HepG2 (cell line): ENCODE measurements around the gene INO80C. TPM values are rescaled to one million over a fixed set of nuclear protein-coding genes. Genes with fewer than 3 reads are reported as not detected.

ENCODE experiments used
- ATAC-seq: fragments of 200-7000 bp; cut with Tn5 transposase; 3 replicates; pipeline ENCODE4 v1.9.1; 2020; ENCODE audit warnings: mild to moderate bottlenecking, moderate library complexity
- BruUV-seq: library from RNA; stranded (reverse); fragments of 400-500 nt; replicated peaks from 2 replicates; lab custom pipeline; 2021; lab: Mats Ljungman, UMichigan
- CTCF ChIA-PET: fragments of 300-600 bp; formaldehyde crosslinking; extraction: SDS; loops from one replicate; lab custom pipeline; 2021; ENCODE audit warnings: low total read pairs, inconsistent platforms, low intra/inter-chr PET ratio; lab: Yijun Ruan, JAX
- POLR2A ChIA-PET: fragments of 350-600 bp; sonication (Branson Sonifier 250); formaldehyde crosslinking; loops from one replicate; lab custom pipeline; 2020; ENCODE audit warnings: antibody characterized with exemption, inconsistent platforms; lab: Yijun Ruan, JAX
- DNase-seq: peaks from one replicate; pipeline ENCODE4 v3.0.0-alpha.2; 2015; ENCODE audit warnings: low spot score
- FAIRE-seq: peaks from 3 replicates; lab custom pipeline; 2011; peaks lifted over from hg19 to GRCh38; lab: Jason Lieb, UNC
- H2AFZ ChIP-seq: one replicate; pipeline ENCODE4 v1.6.1; 2011; ENCODE audit warnings: low read length, inconsistent platforms
- H3K27ac ChIP-seq: fragments of 300-600 bp; 3 replicates; pipeline ENCODE4 v1.8.0; 2011; ENCODE audit warnings: mixed run types, mild to moderate bottlenecking, mixed read lengths, low read length, inconsistent platforms; ENCODE audit not compliant: insufficient read depth; ENCODE audit errors: extremely low read length
- H3K27me3 ChIP-seq, 2 experiments: fragments of 200-600 bp in 1 of 2; 2 replicates in 1 of 2; 3 replicates in 1 of 2; pipeline versions ENCODE4 v1.6.0 to v1.8.0; 2011; ENCODE audit warnings: low read length in 2 of 2, mild to moderate bottlenecking in 2 of 2, moderate library complexity in 2 of 2, inconsistent platforms in 1 of 2; ENCODE audit not compliant: insufficient read depth in 2 of 2, control insufficient read depth in 1 of 2
- H3K36me3 ChIP-seq, 2 experiments: fragments of 200-600 bp in 1 of 2; replicated peaks in 1 of 2; 2 replicates in 1 of 2; 3 replicates in 1 of 2; pipeline versions ENCODE4 v1.5.1 to v1.8.0; 2011; ENCODE audit warnings: low read length in 2 of 2, inconsistent platforms in 1 of 2; ENCODE audit not compliant: insufficient read depth in 2 of 2, control insufficient read depth in 1 of 2
- H3K4me1 ChIP-seq: 2 replicates; pipeline ENCODE4 v1.5.1; 2012; ENCODE audit warnings: low read length, inconsistent platforms; ENCODE audit not compliant: insufficient read depth
- H3K4me2 ChIP-seq: 2 replicates; pipeline ENCODE4 v1.6.0; 2011; ENCODE audit warnings: low read depth, low read length, inconsistent platforms
- H3K4me3 ChIP-seq, 3 experiments: fragments of 200-600 bp in 1 of 3; sonication (generic), shearing (Covaris generic) in 1 of 3; replicated peaks in 1 of 3; 2 replicates each; pipeline ENCODE4 v1.5.1; 2011 to 2016; ENCODE audit warnings: low read length in 3 of 3, inconsistent platforms in 2 of 3, low read depth in 2 of 3, mild to moderate bottlenecking in 2 of 3, control low read depth in 1 of 3, mixed read lengths in 1 of 3; ENCODE audit not compliant: insufficient read depth in 1 of 3
- H3K79me2 ChIP-seq: one replicate; pipeline ENCODE4 v1.6.1; 2011; ENCODE audit warnings: low read length, inconsistent platforms; ENCODE audit not compliant: insufficient read depth
- H3K9ac ChIP-seq: 2 replicates; pipeline ENCODE4 v1.6.0; 2011; ENCODE audit warnings: mild to moderate bottlenecking, low read depth, low read length, inconsistent platforms; ENCODE audit not compliant: insufficient read depth
- H3K9me3 ChIP-seq: 2 replicates; pipeline ENCODE4 v1.5.1; 2012; ENCODE audit warnings: mild to moderate bottlenecking, low read length
- H4K20me1 ChIP-seq: 2 replicates; pipeline ENCODE4 v1.6.0; 2011; ENCODE audit warnings: inconsistent platforms, mild to moderate bottlenecking, low read length, moderate library complexity; ENCODE audit not compliant: insufficient read depth
- CCDC6 ChIP-seq: sonication (generic); formaldehyde crosslinking; IDR thresholded peaks from 2 replicates; pipeline ENCODE4 v1.8.1; 2022; ENCODE audit warnings: mild to moderate bottlenecking, missing genetic modification reagents, moderate library complexity
- FOXK2 ChIP-seq: fragments of 450-650 bp; IDR thresholded peaks from 2 replicates; pipeline ENCODE4 v1.6.1; 2016
- HES4 ChIP-seq: sonication (generic); formaldehyde crosslinking; IDR thresholded peaks from 2 replicates; pipeline ENCODE4 v1.9.0; 2021; ENCODE audit warnings: mild to moderate bottlenecking, missing genetic modification reagents, borderline replicate concordance
- KAT7 ChIP-seq: IDR thresholded peaks from 2 replicates; pipeline ENCODE4 v1.6.1; 2018; ENCODE audit warnings: borderline replicate concordance, missing compliant biosample characterization
- MYNN ChIP-seq: sonication (generic); formaldehyde crosslinking; IDR thresholded peaks from 2 replicates; pipeline ENCODE4 v1.4.0; 2020; ENCODE audit warnings: mild to moderate bottlenecking, low read depth, missing genetic modification reagents
- POLR2AphosphoS5 ChIP-seq: IDR thresholded peaks from 2 replicates; pipeline ENCODE4 v1.6.1; 2012; ENCODE audit warnings: low read depth, low read length
- SRSF9 ChIP-seq: fragments of 200-400 bp; formaldehyde crosslinking; IDR thresholded peaks from 2 replicates; pipeline ENCODE4 v1.6.1; 2018; ENCODE audit warnings: borderline replicate concordance, mild to moderate bottlenecking, low read depth, low read length; ENCODE audit not compliant: insufficient read depth, poor library complexity, severe bottlenecking
- ZNF263 ChIP-seq: sonication (generic); formaldehyde crosslinking; IDR thresholded peaks from 2 replicates; pipeline ENCODE4 v1.4.0; 2020; ENCODE audit warnings: missing genetic modification reagents
- ZNF891 ChIP-seq: sonication (generic); formaldehyde crosslinking; IDR thresholded peaks from 2 replicates; pipeline ENCODE4 v1.5.0; 2020; ENCODE audit warnings: mild to moderate bottlenecking, missing genetic modification reagents
- ZSCAN29 ChIP-seq: sonication (generic); formaldehyde crosslinking; conservative IDR thresholded peaks from 2 replicates; pipeline ENCODE4 v1.4.0; 2020; ENCODE audit warnings: mild to moderate bottlenecking, missing genetic modification reagents
- WGBS: methylation state at CpG from one replicate; pipeline ENCODE4 v1.1.6; 2017; ENCODE audit warnings: low lambda C conversion rate; 5-methylcytosine and 5-hydroxymethylcytosine counted together
- in situ Hi-C: cut with HindIII; loops from 2 replicates; pipeline ENCODE4 v1.10.0; 2017; ENCODE audit warnings: low pct_unique_long_range_greater_than_20kb; ENCODE audit not compliant: extremely low pct_ligation_motif_present
- intact Hi-C: fragments of 100-400 bp; cut with micrococcal nuclease; formaldehyde crosslinking; loops from one replicate; pipeline ENCODE4 v1.10.0; 2022; ENCODE audit not compliant: unreplicated experiment
- polyA plus RNA-seq, 8 experiments: library from polyadenylated mRNA; depleted of rRNA in 3 of 8; stranded (reverse) in 7 of 8; unstranded in 1 of 8; fragments of >200 nt; fragmentation: Illumina TruSeq in 4 of 8; extraction: Trizol in 4 of 8; gene quantifications; 2 replicates each; pipeline versions ENCODE4 v1.2.1 to v1.2.3, GENCODE V29; 2011 to 2016; ENCODE audit warnings: low read depth in 4 of 8, missing spikeins in 1 of 8, mixed read lengths in 1 of 8; ENCODE audit not compliant: insufficient read depth in 1 of 8
- total RNA-seq, 5 experiments: library from RNA; depleted of rRNA; stranded (reverse); fragments of >200 nt; fragmentation: Illumina TruSeq; extraction: Trizol; gene quantifications; 2 replicates each; pipeline ENCODE4 v1.2.3, GENCODE V29; 2016; ENCODE audit warnings: low read depth in 1 of 5
- TF ChIP-seq, protein P1 (sequence below): sonication (generic); formaldehyde crosslinking; IDR thresholded peaks from 2 replicates; pipeline ENCODE4 v1.5.0; 2020; ENCODE audit warnings: missing genetic modification reagents
- TF ChIP-seq, protein P2 (sequence below): sonication (generic); formaldehyde crosslinking; IDR thresholded peaks from 2 replicates; pipeline ENCODE4 v1.5.1; 2020; ENCODE audit warnings: mild to moderate bottlenecking, missing genetic modification reagents, moderate library complexity

INO80C gene
- total and polyA plus RNA-seq, 2 of the 13 experiments (the other 11 are each of a cell fraction or from before 2014, with no cell fraction given), result 8.2 to 15.4 TPM

DNA sequence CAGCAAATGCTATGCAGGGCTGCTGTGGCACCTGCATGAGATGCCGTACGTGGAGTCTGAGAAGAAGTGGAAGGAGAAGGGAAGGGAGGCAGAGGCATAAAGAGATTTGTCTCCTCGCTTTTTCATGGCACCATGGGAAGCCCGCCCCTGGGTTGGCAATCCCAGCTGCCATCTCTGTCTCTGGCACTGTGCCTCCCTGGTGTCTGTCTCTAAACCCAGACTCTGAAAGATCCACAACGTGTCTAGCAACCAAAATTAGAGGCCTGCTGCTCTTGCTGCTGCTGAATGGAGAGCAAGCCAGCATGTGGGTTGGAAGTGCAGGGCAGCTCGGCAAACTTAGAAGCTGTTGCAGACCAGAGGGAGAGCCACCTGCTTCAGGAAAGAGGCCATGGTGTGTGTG lies 53.1 kb downstream of the INO80C start (continued):
- TF ChIP-seq ZNF891 (CRISPR knock-in tag) (no peak), SRSF9 (no peak), CCDC6 (CRISPR knock-in tag) (no peak), ZNF263 (CRISPR knock-in tag) (no peak)
- TF ChIP-seq, protein P1, sequence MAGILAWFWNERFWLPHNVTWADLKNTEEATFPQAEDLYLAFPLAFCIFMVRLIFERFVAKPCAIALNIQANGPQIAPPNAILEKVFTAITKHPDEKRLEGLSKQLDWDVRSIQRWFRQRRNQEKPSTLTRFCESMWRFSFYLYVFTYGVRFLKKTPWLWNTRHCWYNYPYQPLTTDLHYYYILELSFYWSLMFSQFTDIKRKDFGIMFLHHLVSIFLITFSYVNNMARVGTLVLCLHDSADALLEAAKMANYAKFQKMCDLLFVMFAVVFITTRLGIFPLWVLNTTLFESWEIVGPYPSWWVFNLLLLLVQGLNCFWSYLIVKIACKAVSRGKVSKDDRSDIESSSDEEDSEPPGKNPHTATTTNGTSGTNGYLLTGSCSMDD (CRISPR knock-in tag), result no peak
- TF ChIP-seq, all 625 proteins: peak for 0

DNA sequence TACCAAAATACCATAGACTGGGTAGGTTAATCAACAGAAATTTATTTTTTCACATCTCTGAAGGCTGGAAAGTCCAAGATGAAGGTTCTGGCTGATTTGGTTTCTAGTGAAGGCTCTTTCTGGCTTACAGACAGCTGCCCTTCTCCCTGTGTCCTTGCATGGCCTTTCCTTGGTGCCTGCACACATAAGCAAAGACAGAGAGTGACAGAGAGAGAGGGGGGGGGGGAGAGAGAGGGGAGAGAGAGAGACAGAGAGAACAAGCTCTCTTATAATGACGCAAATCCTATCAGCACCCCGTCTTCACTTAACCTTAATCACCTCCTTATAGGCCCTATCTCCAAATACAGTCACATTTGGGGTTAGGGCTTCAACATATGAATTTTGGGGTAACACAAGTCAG lies 53.9 kb downstream of the INO80C start:
- no peaks in the 10 kb centered on the region for H4K20me1 ChIP-seq
- 100% methylated on average over 2 of the region's 2 CpGs for WGBS
- H3K27ac ChIP-seq, result no peak overlapping the region
- POLR2A ChIA-PET, result no interaction called here
- TF ChIP-seq FOXK2 (no peak), ZSCAN29 (CRISPR knock-in tag) (no peak), MYNN (CRISPR knock-in tag) (no peak), KAT7 (no peak), POLR2AphosphoS5 (no peak), HES4 (no peak)
- TF ChIP-seq, protein P2, sequence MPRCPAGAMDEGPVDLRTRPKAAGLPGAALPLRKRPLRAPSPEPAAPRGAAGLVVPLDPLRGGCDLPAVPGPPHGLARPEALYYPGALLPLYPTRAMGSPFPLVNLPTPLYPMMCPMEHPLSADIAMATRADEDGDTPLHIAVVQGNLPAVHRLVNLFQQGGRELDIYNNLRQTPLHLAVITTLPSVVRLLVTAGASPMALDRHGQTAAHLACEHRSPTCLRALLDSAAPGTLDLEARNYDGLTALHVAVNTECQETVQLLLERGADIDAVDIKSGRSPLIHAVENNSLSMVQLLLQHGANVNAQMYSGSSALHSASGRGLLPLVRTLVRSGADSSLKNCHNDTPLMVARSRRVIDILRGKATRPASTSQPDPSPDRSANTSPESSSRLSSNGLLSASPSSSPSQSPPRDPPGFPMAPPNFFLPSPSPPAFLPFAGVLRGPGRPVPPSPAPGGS (CRISPR knock-in tag), result no peak
- TF ChIP-seq, all 625 proteins: peak for 0
- in situ Hi-C loops (no loop called here), intact Hi-C loops (no loop called here)
- no peak for DNase-seq
- Histone ChIP-seq H2AFZ (no peak overlapping the region), H3K9me3 (no peaks in the 10 kb centered on the region), H3K4me1 (peaks cover 18% of the 10 kb centered on the region), H3K4me3 (no peak overlapping the region), H3K9ac (no peak overlapping the region), H3K36me3 (no peaks in the 10 kb centered on the region), H3K27me3 (peaks cover 0 to 2% of the 10 kb centered on the region in 2 experiments; a peak in 2 of 5 replicates), H3K4me2 (no peak overlapping the region), H3K79me2 (no peaks in the 10 kb centered on the region)
- CTCF ChIA-PET, result no interaction called here
- no peak for FAIRE-seq
- no TSS peak for BruUV-seq
- ATAC-seq, result no peak
